GM12873 (cell line): ENCODE results near the gene GAREM2.
A peak's percentile ranks its signal among the peaks of the same experiment; 100 is the strongest.

ENCODE experiments used
- CTCF ChIP-seq: IDR thresholded peaks from 2 replicates; pipeline ENCODE4 v1.5.1; 2012; ENCODE audit warnings: low read depth, mild to moderate bottlenecking, moderate library complexity, low read length, control low read depth; ENCODE audit not compliant: insufficient read depth; ENCODE audit errors: missing control alignments

The GAREM2 gene

GRCh38 chr2:26141145-26141769 is 31.6 kb upstream of the GAREM2 start:
- no peak for TF ChIP-seq CTCF

- no peak for TF ChIP-seq CTCF
These were observed 28.9 kb upstream of the GAREM2 start for GRCh38 chr2:26144031-26144430.

GRCh38 chr2:26144953-26145680 is 27.8 kb upstream of the GAREM2 start:
- TF ChIP-seq CTCF: peak; percentile 72

GRCh38 chr2:26148501-26148900 is 24.4 kb upstream of the GAREM2 start:
- no peak for TF ChIP-seq CTCF

GRCh38 chr2:26150243-26150642 is 22.6 kb upstream of the GAREM2 start:
- TF ChIP-seq CTCF: no peak

GRCh38 chr2:26157580-26157979 is 15.3 kb upstream of the GAREM2 start:
- no peak for TF ChIP-seq CTCF

GRCh38 chr2:26161926-26162325 is 11.0 kb upstream of the GAREM2 start:
- no peak for TF ChIP-seq CTCF
